Breast epithelium (tissue), 3 donors: ENCODE measurements around the gene ASS1.

ENCODE experiments used
- POLR2A ChIP-seq: fragments of 450-650 bp; IDR thresholded peaks from one replicate; pipeline ENCODE4 v1.6.1; 2016; ENCODE audit warnings: antibody characterized with exemption, mild to moderate bottlenecking, moderate library complexity
- TF ChIP-seq, protein P1 (sequence below), 3 donors: fragments of 450-650 bp; IDR thresholded peaks; one replicate each; pipeline ENCODE4 v1.5.1; 2016 to 2017; ENCODE audit warnings: antibody characterized with exemption in 3 of 3, mild to moderate bottlenecking in 3 of 3, moderate library complexity in 3 of 3

GRCh38 chr9:130468566-130468965, 23.8 kb downstream of the ASS1 start:
- no peak for TF ChIP-seq POLR2A
- TF ChIP-seq, protein P1, sequence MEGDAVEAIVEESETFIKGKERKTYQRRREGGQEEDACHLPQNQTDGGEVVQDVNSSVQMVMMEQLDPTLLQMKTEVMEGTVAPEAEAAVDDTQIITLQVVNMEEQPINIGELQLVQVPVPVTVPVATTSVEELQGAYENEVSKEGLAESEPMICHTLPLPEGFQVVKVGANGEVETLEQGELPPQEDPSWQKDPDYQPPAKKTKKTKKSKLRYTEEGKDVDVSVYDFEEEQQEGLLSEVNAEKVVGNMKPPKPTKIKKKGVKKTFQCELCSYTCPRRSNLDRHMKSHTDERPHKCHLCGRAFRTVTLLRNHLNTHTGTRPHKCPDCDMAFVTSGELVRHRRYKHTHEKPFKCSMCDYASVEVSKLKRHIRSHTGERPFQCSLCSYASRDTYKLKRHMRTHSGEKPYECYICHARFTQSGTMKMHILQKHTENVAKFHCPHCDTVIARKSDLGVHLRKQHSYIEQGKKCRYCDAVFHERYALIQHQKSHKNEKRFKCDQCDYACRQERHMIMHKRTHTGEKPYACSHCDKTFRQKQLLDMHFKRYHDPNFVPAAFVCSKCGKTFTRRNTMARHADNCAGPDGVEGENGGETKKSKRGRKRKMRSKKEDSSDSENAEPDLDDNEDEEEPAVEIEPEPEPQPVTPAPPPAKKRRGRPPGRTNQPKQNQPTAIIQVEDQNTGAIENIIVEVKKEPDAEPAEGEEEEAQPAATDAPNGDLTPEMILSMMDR (IDR thresholded peaks at IDR 0.05) = no peak
